ENCODE data around the gene PPP1R13B.

PPP1R13B gene

GRCh38 chr14:103854017-103854808, 6.8 kb upstream of the PPP1R13B start:
- no peak overlapping the region for H3K4me3 ChIP-seq (ENCODE audit: control insufficient read depth, low read depth, low read length)
- DNase-seq (ENCODE audit: low read depth): no peak
- TF ChIP-seq CTCF (IDR thresholded peaks at IDR 0.05; ENCODE audit: control insufficient read depth, insufficient read depth, low read depth, low read length, missing control alignments): no peak

- DNase-seq (ENCODE audit: low read depth): no peak
- H3K4me3 ChIP-seq (ENCODE audit: control insufficient read depth, low read depth, low read length): no peak overlapping the region
- TF ChIP-seq CTCF (IDR thresholded peaks at IDR 0.05; ENCODE audit: control insufficient read depth, insufficient read depth, low read depth, low read length, missing control alignments): no peak
Measured at GRCh38 chr14:103849151-103849886, 1.9 kb upstream of the PPP1R13B start.

GRCh38 chr14:103848175-103849077, 1.1 kb upstream of the PPP1R13B start:
- DNase-seq (ENCODE audit: low read depth): no peak
- TF ChIP-seq CTCF (IDR thresholded peaks at IDR 0.05; ENCODE audit: control insufficient read depth, insufficient read depth, low read depth, low read length, missing control alignments): no peak
- H3K4me3 ChIP-seq (ENCODE audit: control insufficient read depth, low read depth, low read length): peak overlapping the region; percentile 59

GRCh38 chr14:103846543-103847450, 578 bp downstream of the PPP1R13B start:
- H3K4me3 ChIP-seq (ENCODE audit: control insufficient read depth, low read depth, low read length): peak overlapping the region; percentile 72
- no peak for DNase-seq (ENCODE audit: low read depth)
- no peak for TF ChIP-seq CTCF (IDR thresholded peaks at IDR 0.05; ENCODE audit: control insufficient read depth, insufficient read depth, low read depth, low read length, missing control alignments)

GRCh38 chr14:103846097-103846496, 1.3 kb downstream of the PPP1R13B start:
- no peak for DNase-seq (ENCODE audit: low read depth)
- no peak overlapping the region for H3K4me3 ChIP-seq (ENCODE audit: control insufficient read depth, low read depth, low read length)
- no peak for TF ChIP-seq CTCF (IDR thresholded peaks at IDR 0.05; ENCODE audit: control insufficient read depth, insufficient read depth, low read depth, low read length, missing control alignments)
